Left renal cortex interstitium (tissue), 4 donors: Measurements from ENCODE around the gene SLC43A2. TPM values are rescaled to one million over a fixed set of nuclear protein-coding genes. Genes with fewer than 3 reads are reported as not detected.
"Not testable (repeated sequence)": the region's sequence is repeated elsewhere in the genome, so short reads cannot be mapped to it uniquely, and the experiment has no call there.

ENCODE experiments used
- DNase-seq, 4 donors: peaks; one replicate each; pipeline ENCODE4 v3.0.0-alpha.2; 2013; ENCODE audit warnings: low read depth in 4 of 4, low spot score in 2 of 4, missing footprints in 1 of 4
- polyA plus RNA-seq, 4 donors: library from polyadenylated mRNA; unstranded; fragments of 120-200 nt; gene quantifications; one replicate each; pipeline ENCODE4 v1.2.1, GENCODE V29; 2013; ENCODE audit not compliant: insufficient read length in 4 of 4

SLC43A2 gene
- polyA plus RNA-seq, 4 donors = 31.9 to 35.8 (median 33.5) TPM

DNA sequence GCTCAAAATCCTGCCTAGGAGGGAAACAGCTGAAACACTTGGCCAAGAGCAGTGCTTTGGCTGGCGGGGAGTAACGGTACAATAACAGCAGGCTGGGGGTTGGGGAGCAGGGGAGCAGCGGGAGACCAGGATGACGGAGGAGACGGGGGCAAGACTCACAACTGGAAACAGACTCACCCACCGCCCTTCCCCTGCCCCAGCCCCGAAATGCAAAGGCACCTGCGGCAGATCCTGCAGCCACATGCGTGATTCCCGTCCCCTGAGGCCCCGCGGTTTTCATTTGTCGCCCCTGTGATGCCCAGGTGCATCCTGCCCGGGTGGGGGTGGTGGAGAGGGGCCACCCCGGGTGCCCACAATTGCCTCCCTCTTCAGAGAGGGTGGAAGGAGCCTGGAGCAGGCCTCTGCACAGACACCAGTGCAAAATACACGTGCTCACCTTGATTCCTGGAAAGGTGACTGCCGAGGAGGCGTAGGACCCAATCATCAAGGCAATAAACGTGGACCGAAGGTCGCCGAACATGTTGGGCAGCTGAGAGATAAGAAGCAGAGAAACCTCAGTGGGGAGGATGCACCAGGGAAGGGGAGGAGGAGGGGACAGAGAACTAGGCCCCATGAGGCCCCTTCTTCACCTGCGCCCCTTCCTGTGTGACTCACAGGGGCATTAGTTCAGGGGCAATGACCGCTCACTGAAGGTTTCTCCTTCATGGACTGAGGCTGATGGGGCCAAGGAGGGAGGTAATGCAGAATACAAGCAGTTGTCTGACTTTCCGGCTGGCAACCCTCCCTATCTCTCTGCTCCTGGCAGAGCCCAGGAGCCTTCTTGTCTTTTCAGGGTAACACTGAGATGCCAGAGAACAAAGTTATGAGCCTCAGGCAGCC lies 35.6 kb downstream of the SLC43A2 start:
- DNase-seq = no peak

DNA sequence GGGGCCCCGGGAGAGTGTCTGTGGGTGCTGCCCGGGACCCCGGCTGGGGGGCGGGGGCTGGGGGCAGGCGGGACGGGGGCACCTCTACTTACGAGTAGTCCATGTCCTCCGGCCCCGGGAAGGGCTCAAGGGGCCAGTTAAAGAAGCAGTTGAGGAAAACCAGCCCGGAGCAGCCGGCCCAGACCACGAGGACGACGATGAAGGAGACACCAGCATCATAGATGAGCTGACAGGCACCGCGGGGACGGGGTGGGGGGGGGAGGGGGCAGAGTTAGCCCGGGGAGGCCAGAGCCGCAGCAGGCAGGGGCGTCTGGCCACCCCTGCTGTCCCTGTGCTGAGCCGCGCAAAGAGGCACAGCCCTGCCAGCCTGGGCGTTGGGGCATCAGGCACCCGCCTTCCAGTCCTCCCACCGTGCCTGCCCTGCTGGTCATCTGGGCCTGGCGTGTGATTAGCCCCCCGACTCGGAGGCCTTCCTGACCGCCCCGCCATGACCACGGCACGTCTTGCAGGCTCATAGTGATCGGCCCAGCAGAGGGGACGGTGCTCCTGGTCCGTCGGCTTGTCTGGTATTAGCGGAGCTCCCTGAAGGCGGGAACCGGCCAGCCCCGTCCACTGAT lies 37.1 kb downstream of the SLC43A2 start:
- no peak for DNase-seq

DNA sequence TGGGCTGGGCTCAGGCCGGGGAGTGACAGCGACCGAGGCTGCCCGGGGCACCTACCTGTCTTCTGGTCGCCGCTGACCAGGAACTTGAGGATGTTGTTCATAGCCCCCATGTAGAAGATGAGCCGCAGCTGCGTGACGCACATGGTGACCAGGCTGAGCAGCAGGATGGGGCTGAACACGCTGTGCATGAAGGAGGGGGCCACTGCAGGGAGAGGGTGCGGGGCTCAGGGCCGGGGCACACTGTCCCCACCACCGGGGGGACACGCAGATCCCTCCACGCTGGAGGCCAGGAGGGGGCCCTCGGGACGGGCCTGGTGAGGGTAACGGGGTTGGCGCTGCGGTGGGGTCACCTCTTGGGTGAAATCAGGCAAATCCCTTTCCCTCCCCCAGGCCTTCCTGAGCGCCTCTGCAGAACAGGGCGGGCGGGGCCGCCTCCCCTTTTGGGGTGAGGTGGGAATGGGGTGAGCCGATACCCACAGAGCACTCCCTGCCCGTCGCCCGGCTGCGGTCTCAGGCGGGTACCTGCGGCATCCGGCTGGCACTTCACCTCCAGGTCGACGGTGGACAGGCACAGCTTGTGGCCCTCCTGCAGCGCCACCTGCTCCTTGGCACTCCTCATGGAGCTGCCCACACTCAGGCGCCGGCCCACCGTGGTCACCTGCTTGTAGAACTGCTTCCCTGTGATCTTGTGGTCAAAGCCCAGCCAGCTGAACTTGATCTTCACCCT lies 37.7 kb downstream of the SLC43A2 start:
- no peak for DNase-seq

DNA sequence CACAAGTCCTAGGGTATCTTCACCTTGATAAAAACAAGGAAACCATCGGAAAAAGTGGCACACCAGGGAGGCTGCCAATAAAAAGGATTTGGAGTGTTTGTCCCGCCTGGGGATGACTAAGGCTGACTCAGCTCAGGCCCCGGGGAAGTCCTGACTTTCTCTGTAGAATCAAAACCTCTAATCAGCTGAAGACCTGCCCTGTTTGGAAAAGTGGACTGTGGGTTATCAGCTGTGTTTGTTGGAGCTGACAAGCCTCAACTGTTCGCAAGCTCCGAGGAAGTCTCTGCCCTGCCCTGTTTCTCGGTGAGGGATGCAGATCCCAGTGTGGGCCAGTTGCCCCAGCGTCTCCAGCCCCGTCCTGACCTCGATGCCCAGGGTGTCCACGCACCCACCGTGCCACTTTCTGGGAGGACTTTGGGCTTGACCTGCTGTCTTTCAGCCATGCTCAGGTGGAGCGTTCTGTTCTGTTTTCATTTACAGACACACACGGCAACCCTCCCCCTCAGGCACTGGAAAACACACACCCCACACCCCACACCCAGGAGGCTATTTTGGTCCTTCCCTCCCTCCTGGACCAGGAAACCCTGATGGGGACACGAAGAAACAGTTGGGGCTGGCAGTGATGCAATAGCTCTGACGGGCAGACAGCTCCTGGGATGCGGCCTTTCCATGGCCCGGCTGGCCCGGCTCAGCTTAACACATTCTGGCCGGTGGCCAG lies 38.4 kb downstream of the SLC43A2 start:
- DNase-seq = no peak

DNA sequence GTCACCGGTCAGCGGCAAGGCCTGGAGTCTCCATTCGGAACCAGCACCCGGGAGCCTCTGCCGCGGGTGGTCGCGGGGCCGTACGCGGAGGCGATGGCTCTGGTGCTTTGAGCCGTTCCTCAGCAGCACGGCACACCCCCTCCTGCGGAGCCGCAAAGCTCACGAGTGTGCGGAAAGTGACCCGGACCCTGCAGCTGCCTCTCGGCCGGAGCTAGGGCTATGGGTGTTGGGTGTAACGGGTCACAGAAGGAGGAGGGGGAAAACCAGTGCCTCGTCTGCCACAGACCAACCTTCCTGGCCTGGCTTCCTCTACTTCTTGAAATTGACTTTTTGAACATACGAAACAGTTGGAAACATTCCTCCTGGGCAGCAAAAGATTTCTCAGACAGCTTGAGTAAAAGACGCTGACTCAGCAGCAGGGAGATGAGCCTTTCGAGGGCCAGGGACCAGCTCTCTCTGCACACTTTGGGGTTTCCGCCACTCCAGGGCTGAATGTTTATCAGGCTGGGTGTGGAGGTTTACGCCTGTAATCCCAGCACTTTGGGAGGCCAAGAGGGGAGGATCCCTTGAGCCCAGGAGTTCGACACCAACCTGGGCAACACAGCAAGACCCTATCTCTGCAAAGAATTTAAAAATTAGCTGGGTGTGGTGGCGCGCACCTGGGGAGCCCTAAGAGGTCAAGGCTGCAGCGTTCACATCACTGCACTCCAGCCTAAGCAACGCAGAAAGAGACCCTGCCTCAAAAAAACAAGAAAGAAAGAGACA lies 39.6 kb downstream of the SLC43A2 start:
- no peak for DNase-seq

DNA sequence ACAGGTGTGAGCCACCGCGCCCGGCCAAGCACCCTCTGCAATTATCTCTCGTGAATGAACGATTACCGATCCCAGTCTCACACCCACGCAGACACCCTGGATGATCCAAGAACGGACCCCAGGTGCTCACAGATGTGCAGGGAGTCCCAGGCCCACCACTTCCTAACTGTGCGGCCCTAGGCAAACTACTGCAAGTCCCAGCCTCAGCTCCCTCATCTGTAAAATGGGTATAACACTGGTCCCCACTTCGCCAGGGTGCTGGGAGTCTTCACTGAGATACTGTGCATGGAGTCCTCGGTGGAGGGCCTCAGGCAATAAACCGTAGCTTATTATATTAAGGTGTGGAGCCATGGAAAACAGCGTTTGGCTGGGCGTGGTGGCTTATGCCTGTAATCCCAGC lies 44.5 kb downstream of the SLC43A2 start:
- DNase-seq = no peak

DNA sequence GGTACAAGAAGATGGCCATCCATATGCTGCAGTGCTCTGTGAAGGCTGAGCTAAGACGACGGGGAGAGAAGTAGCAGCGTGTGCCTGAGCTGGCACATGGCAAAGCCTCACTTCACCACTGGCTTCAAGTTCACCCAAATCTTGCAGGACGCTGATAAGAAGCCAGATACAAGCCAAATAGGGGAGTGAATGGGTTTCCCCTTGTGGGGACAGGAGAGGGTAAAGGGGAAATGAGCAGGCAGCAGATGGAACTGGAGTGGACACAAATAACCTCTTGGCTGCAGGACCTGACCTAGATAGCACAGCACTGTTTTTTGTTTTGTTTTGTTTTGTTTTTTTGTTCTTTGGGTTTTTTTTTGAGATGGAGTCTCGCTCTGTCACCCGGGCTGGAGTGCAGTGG lies 45.1 kb downstream of the SLC43A2 start:
- DNase-seq = no peak

DNA sequence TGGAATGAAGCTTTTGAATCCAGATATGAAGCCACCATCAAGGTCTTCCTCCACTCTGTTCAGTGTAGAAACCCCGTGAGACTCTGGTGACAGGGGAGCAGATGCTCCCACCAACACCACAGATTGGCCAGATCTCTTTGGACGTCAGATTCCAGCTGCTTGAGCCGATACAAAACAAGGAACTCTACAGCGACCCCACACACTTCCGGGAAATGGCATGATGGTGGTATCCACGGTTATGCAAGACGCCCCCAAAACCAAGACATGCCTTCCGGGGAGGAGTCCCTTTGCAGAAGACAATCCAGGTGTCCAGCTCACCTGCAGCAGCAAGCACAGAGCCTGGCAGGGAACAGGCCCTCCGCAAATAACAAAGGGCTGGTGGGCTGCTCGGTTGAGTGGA lies 46.3 kb downstream of the SLC43A2 start:
- DNase-seq = no peak

DNA sequence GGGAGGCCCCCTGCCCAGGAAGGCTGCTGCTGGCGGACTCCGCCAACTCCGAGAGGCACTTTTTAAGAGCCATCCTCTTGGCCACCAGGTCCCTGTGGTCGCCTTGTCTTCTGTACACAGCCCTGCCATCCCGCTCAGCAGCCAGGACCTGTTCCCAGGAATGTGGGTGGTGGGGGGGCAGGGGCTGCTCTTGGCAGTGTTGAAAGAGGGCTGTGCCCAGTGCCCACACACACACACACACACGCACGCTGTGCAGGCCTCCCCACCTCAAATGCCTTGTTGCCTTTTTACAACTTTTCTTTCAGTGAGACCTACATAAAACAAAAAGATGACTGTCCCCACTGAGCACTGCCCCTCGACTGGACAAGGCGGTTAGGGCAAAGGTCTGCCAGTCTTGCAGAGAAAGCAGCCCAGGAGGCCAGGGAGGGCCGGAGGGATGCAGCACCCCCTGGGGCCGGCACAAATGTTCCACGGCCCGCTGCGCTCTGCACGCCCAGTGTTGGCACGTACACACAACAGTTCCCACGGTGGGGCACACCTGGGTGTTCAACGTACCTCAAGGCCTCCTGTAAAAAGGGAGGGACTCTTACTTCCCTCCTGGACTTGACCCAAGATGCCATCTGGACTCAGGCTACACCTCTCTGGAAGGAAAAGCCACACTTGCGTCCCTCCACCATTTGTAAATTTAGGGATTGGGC lies 47.5 kb downstream of the SLC43A2 start:
- no peak for DNase-seq

DNA sequence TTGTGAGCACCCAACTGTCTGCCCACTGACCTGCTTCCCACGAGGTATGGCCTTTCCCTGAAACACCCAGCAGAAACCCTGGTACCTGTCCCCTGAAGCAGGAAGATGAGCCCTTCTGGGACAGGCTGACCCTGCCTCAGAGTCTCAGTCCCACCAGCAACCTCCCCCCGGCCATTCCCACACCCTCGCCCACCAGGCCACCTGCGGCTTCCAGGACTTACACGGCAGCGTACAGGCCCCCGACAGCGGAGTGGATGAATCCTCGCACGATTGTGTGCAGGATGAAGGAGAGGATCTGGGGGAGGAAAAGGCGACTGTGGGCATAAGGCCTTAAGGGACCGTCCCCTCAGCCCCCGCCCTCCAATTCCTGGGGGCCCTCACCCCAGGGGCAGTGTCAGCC lies 50.6 kb downstream of the SLC43A2 start:
- DNase-seq = no peak

DNA sequence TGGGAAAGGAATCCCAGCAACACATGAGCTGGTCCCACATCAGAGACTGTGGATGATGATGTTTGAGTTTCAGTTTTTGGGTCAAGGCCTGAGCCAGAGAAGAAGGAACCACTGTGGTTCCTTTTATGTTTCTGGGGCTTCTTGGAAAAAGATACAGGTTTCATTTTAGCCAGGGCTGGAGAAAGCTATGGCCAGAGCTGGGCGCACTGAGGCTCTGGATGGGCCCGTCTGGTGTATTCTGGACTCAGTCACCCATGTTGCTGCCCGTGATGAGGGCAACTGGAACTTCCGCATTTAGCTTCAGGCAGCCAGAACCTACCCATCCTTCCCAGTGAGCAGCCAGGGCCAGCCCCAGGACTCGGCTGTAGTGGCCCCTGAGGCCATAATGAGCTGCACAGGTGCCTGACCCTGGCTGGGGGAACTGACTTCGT lies 51.0 kb downstream of the SLC43A2 start:
- no peak for DNase-seq

DNA sequence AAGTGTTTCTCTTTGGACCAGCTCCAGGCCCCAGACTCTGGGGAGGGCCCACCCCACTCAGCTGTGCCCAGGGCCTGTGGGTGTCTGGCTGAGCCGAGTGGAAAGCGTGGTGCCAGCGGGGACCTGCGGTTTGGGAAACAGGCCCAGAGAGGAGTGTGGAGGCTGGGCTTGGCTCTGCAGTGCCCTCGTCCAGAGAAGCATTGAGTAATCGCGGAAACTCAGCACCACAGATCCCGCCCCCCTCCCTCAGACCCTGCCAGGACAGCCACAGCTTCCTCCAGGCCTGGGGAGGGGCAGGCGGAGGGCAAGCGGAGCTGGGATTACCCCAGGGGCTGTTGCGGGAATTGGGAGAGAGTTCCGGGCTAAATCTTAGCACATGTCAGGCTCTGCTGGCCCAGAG lies 51.5 kb downstream of the SLC43A2 start:
- no peak for DNase-seq

DNA sequence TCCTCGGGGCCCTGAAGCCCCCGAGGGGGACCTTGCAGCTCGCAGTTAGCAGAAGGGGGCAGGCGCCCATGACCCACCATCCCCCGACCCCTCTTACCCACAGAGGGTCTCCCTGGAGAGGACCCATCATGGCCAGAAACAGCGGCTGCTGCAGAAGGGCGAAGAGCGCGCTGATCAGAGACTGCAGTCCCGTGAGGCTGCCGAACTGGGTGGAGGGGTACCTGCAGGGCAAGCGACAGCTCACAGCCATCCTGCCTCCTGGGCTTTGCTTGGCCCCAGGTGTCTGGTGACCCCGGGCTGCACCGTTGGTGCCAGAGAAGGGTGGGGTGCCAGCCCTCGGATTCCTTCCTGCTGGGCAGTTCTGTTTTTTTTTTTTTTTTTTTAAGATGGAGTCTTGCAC lies 52.1 kb downstream of the SLC43A2 start:
- DNase-seq = no peak

DNA sequence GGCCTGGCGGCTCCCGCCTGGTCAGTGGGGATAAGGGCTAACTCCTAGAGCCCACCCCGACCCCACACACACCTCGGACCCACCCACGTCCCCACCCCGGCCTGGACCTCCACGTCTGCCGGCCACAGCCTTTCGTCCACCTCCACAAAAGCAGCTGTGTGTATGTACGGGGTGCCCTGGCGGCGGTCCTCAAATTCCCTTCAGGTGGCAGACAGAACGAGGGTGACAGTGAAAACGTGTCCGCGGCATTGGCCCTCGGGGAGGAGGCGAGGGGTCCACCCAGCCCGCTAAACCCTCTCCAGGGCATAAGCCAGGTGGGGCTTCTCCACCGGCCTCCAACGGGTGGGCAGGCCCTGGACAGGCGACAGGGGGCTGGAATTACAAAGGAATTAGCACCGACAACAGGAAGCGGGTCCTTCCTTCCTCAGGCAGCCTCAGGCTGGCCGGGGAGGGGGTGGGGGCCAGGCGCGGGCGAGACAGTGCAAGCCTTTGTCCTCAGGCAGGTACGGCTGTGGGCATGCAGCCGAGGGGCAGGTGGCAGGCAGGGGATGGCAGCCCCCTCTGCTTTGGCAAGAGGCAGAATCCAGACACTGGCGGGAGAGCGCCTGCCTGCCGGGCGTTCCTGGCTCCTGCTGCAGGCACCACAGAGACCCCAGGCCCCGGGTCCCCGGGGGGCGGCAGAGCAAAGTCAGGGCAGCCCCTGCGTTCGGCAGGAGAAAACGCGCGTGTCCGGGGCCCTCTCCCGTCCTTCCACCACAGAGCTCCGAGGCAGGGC lies 53.8 kb downstream of the SLC43A2 start:
- DNase-seq = no peak

DNA sequence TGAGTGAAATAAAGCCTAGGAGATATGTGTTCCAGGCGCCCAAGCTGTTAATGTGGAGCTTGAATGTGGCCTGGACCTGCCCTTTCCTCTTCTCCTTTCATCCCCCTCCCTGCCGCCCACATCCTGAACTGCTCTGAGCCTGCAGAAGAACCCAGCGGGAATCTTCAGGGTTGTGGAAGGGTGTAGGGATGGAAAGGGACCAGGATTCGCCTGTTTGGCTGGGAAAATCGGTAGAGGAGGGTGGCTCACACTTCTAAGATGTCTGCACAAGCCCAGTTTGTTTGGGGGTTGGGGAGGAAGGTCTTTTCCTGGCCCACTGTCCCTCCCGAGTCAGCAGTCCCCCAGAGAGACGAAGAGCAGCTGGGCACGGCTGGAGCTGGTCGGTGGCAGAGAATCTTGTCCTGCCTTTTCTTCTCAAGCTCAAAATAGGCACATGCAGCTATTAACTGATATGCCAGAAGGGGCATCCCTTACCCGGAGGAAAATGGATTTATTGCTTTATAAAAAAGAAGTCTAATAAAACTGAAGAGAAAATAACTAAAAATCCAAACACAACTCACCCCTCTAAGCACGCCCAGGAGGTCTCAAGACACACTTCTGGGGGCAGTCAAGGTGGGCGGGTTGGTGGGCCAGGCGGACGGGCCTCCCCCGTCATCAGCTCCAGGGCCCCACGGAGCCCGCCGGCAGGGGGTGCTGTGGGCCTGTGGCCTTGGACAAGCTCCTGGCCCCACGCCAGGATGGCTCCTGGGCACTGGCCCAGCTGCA lies 54.5 kb downstream of the SLC43A2 start:
- peak in 1 of 4 donors; percentile 77 for DNase-seq

DNA sequence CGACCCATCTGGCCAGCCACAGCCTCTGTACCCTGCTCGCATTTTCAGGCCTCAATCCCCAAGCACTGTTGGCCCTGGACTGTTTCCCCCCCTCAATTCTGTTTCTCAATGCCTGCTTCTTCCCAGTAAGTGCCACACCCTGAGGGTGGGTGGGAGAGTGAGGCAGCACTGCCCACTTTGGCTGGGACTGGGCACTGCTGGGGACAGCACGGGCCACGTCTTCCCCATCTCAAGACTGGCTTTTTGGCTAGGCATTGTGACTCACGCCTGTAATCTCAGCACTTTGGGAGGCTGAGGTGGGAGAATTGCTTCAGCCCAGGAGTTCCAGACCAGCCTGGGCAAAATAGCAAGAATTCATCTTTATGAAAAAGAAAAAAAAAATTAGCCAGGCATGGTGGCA lies 56.0 kb downstream of the SLC43A2 start:
- not testable (repeated sequence) for DNase-seq

DNA sequence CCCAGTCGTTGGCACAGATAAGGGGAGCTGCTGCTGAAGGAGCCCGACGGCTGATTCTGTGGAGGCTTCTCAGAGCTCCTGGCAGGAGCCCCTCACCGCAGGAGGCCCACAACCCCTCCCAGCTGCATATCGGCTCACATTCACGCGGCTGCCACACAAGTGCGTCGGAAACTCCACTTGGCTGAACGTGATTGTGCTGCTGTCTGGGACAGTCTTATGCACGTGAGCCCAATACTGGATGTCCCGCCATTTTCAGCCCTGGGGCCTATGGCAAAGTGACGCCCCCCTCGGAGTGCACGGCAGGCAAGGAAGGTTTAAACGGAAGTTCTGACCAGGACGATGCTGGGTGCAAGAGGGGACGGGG lies 57.3 kb downstream of the SLC43A2 start:
- DNase-seq = no peak
